Suprapubic skin (tissue), 3 donors: Measurements from ENCODE around the gene CNRIP1.

Source experiments
- POLR2AphosphoS5 ChIP-seq, 3 donors: sonication (generic); formaldehyde crosslinking; IDR thresholded peaks; one replicate each; pipeline ENCODE4 v1.6.1; 2017; ENCODE audit warnings: antibody characterized with exemption in 3 of 3
- TF ChIP-seq, protein P1 (sequence below), 2 donors: fragments of 200-600 bp in 1 of 2; fragments of 450-650 bp in 1 of 2; sonication (generic) in 1 of 2; IDR thresholded peaks; one replicate each; pipeline ENCODE4 v1.5.1; 2016 to 2019; ENCODE audit warnings: antibody characterized with exemption in 2 of 2, mild to moderate bottlenecking in 1 of 2, moderate library complexity in 1 of 2

DNA sequence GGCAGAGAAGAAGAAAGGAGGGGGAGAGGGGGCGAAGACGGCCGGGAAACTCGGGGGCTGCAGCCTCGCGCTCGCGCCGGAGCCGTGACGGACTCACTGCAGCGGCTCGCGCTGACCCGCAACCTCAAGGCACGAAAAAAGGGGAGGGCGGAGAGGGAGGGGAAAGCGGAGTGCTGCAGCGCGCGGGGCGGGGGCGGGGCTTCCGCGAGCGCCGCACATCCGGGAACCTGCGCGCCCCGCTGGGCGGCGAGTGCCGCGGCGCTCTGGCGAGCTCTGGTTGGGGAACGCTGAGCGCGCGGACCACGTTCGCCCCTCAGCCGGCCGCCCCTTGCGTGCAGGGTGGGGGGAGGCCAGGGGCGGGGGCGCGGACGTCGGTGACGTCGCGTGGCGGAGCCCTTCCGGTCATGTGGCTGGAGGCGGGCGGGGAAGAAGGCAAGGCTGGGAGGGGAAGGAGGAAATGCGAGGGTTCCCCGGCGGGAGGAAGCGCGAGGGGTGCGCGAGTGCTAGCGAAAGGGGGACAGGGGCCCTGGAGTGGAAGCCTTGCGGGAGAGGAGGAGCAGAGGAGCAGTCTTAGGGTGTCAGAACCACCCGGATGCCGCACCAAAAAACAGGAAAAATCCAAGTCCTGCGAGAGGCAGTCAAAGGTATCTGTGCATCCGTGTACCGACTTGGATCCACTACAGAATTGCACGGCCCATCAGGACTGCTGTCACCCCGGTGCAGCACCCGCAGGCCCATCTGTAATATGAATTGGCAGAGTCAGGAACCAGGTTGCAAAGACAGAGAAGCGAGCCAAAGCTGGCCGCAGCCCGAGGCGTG, 67.1 kb downstream of the CNRIP1 start, which contains the start of gene PPP3R1:
- TF ChIP-seq POLR2AphosphoS5 (IDR thresholded peaks at IDR 0.05) = peak in 2 of 3 donors; percentile 62 to 87
- TF ChIP-seq, protein P1, sequence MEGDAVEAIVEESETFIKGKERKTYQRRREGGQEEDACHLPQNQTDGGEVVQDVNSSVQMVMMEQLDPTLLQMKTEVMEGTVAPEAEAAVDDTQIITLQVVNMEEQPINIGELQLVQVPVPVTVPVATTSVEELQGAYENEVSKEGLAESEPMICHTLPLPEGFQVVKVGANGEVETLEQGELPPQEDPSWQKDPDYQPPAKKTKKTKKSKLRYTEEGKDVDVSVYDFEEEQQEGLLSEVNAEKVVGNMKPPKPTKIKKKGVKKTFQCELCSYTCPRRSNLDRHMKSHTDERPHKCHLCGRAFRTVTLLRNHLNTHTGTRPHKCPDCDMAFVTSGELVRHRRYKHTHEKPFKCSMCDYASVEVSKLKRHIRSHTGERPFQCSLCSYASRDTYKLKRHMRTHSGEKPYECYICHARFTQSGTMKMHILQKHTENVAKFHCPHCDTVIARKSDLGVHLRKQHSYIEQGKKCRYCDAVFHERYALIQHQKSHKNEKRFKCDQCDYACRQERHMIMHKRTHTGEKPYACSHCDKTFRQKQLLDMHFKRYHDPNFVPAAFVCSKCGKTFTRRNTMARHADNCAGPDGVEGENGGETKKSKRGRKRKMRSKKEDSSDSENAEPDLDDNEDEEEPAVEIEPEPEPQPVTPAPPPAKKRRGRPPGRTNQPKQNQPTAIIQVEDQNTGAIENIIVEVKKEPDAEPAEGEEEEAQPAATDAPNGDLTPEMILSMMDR (IDR thresholded peaks at IDR 0.05) = no peak
